Measurements from ENCODE around the gene TMEM63C.

Gene TMEM63C

GRCh38 chr14:77157740-77158139 lies 23.9 kb upstream of the TMEM63C start:
- Histone ChIP-seq H3K4me3 (ENCODE audit: low read depth, low read length, poor library complexity, severe bottlenecking) (no peak overlapping the region), H3K9me2 (ENCODE audit: low read depth, low read length) (no peaks in the 10 kb centered on the region), H4K20me1 (ENCODE audit: insufficient read depth, low read length) (no peaks in the 10 kb centered on the region), H3K36me3 (ENCODE audit: insufficient read depth, low read length) (no peaks in the 10 kb centered on the region), H3K27me3 (ENCODE audit: insufficient read depth, low read length) (no peaks in the 10 kb centered on the region), H3K79me2 (ENCODE audit: insufficient read depth, low read length) (no peaks in the 10 kb centered on the region), H3K9me3 (ENCODE audit: low read length) (no peaks in the 10 kb centered on the region), H3K27ac (ENCODE audit: low read depth, low read length, poor library complexity, severe bottlenecking) (no peak overlapping the region), H3K4me1 (ENCODE audit: insufficient read depth, low read length, severe bottlenecking) (no peaks in the 10 kb centered on the region), H3K9ac (ENCODE audit: low read length) (no peak overlapping the region), H3K4me2 (ENCODE audit: low read length) (no peak overlapping the region), H2AFZ (ENCODE audit: low read length) (no peak overlapping the region), H3F3A (ENCODE audit: insufficient read depth, low read length) (no peaks in the 10 kb centered on the region)
- TF ChIP-seq EZH2 (IDR thresholded peaks at IDR 0.05; ENCODE audit: borderline replicate concordance, low read length) (no peak), CTCF (IDR thresholded peaks at IDR 0.05; ENCODE audit: low read length) (no peak)

- Histone ChIP-seq H3K27ac (ENCODE audit: low read depth, low read length, poor library complexity, severe bottlenecking) (no peak overlapping the region), H3K4me2 (ENCODE audit: low read length) (no peak overlapping the region)
Observed at GRCh38 chr14:77158175-77158881, 23.3 kb upstream of the TMEM63C start.

GRCh38 chr14:77158882-77159255 lies 22.7 kb upstream of the TMEM63C start:
- no peaks in the 10 kb centered on the region for H3K9me2 ChIP-seq (ENCODE audit: low read depth, low read length)
- H4K20me1 ChIP-seq (ENCODE audit: insufficient read depth, low read length), result no peaks in the 10 kb centered on the region
- H3K9me3 ChIP-seq (ENCODE audit: low read length), result no peaks in the 10 kb centered on the region
- no peak overlapping the region for H3K4me3 ChIP-seq (ENCODE audit: low read depth, low read length, poor library complexity, severe bottlenecking)
- H3K27me3 ChIP-seq (ENCODE audit: insufficient read depth, low read length), result no peaks in the 10 kb centered on the region
- H3K9ac ChIP-seq (ENCODE audit: low read length), result no peak overlapping the region
- H3K79me2 ChIP-seq (ENCODE audit: insufficient read depth, low read length), result no peaks in the 10 kb centered on the region
- H2AFZ ChIP-seq (ENCODE audit: low read length), result no peak overlapping the region
- no peaks in the 10 kb centered on the region for H3K36me3 ChIP-seq (ENCODE audit: insufficient read depth, low read length)
- TF ChIP-seq CTCF (IDR thresholded peaks at IDR 0.05; ENCODE audit: low read length) (no peak), EZH2 (IDR thresholded peaks at IDR 0.05; ENCODE audit: borderline replicate concordance, low read length) (no peak)
- no peaks in the 10 kb centered on the region for H3K4me1 ChIP-seq (ENCODE audit: insufficient read depth, low read length, severe bottlenecking)
- H3K27ac ChIP-seq (ENCODE audit: low read depth, low read length, poor library complexity, severe bottlenecking), result no peak overlapping the region
- H3K4me2 ChIP-seq (ENCODE audit: low read length), result no peak overlapping the region
- H3F3A ChIP-seq (ENCODE audit: insufficient read depth, low read length), result no peaks in the 10 kb centered on the region

More at GRCh38 chr14:77158175-77158881, 23.3 kb upstream of the TMEM63C start:
- Histone ChIP-seq H3K27me3 (ENCODE audit: insufficient read depth, low read length) (no peaks in the 10 kb centered on the region), H3K79me2 (ENCODE audit: insufficient read depth, low read length) (no peaks in the 10 kb centered on the region), H3K4me3 (ENCODE audit: low read depth, low read length, poor library complexity, severe bottlenecking) (no peak overlapping the region), H3K9me3 (ENCODE audit: low read length) (no peaks in the 10 kb centered on the region), H3K36me3 (ENCODE audit: insufficient read depth, low read length) (no peaks in the 10 kb centered on the region), H3K9me2 (ENCODE audit: low read depth, low read length) (no peaks in the 10 kb centered on the region), H4K20me1 (ENCODE audit: insufficient read depth, low read length) (no peaks in the 10 kb centered on the region), H3F3A (ENCODE audit: insufficient read depth, low read length) (no peaks in the 10 kb centered on the region), H2AFZ (ENCODE audit: low read length) (no peak overlapping the region), H3K9ac (ENCODE audit: low read length) (no peak overlapping the region), H3K4me1 (ENCODE audit: insufficient read depth, low read length, severe bottlenecking) (no peaks in the 10 kb centered on the region)
- TF ChIP-seq EZH2 (IDR thresholded peaks at IDR 0.05; ENCODE audit: borderline replicate concordance, low read length) (no peak), CTCF (IDR thresholded peaks at IDR 0.05; ENCODE audit: low read length) (no peak)

Measured in OCI-LY1 (cell line).